GM12878 (cell line): ENCODE data around the gene HAGHL. TPM values are rescaled to one million over a fixed set of nuclear protein-coding genes. Genes with fewer than 3 reads are reported as not detected.

Experiments used
- ATAC-seq: fragments of 200-7000 bp; cut with Tn5 transposase; 3 replicates; pipeline ENCODE4 v1.9.1; 2020; ENCODE audit warnings: mild to moderate bottlenecking, moderate library complexity
- BruUV-seq: library from RNA; stranded (reverse); fragments of 400-500 nt; replicated peaks from 2 replicates; lab custom pipeline; 2021; lab: Mats Ljungman, UMichigan
- CTCF ChIA-PET: fragments of 300-600 bp; sonication (Branson Sonifier 250); formaldehyde crosslinking; extraction: SDS; loops from one replicate; lab custom pipeline; 2021; ENCODE audit warnings: inconsistent platforms; lab: Yijun Ruan, JAX
- POLR2A ChIA-PET: fragments of 350-600 bp; formaldehyde crosslinking; extraction: SDS; loops from one replicate; lab custom pipeline; 2021; ENCODE audit warnings: inconsistent platforms; lab: Charles Lee
- RAD21 ChIA-PET: fragments of 300-600 bp; sonication (Branson Sonifier 250); formaldehyde crosslinking; loops from one replicate; lab custom pipeline; 2023; ENCODE audit warnings: antibody characterized with exemption; ENCODE audit not compliant: unreplicated experiment; lab: Charles Lee
- SMC1A ChIA-PET: fragments of 300-600 bp; sonication (Branson Sonifier 250); formaldehyde crosslinking; loops from one replicate; lab custom pipeline; 2023; ENCODE audit not compliant: unreplicated experiment, uncharacterized antibody; lab: Charles Lee
- DNase-seq: peaks from one replicate; pipeline ENCODE4 v3.0.0-alpha.2; 2011; ENCODE audit warnings: low read depth, low spot score
- FAIRE-seq: peaks from 3 replicates; lab custom pipeline; 2011; peaks lifted over from hg19 to GRCh38; lab: Jason Lieb, UNC
- H2AFZ ChIP-seq: 2 replicates; pipeline ENCODE4 v1.6.0; 2011; ENCODE audit warnings: low read depth, low read length, control low read depth; ENCODE audit not compliant: control insufficient read depth
- H3K27ac ChIP-seq: 2 replicates; pipeline ENCODE4 v1.5.1; 2011; ENCODE audit warnings: control low read depth; ENCODE audit not compliant: control insufficient read depth, insufficient read depth
- H3K27me3 ChIP-seq, 2 experiments: replicated peaks in 1 of 2; 2 replicates each; pipeline versions ENCODE4 v1.6.0 to v1.6.1; 2011; ENCODE audit warnings: low read length in 1 of 2; ENCODE audit not compliant: control insufficient read depth in 2 of 2, insufficient read depth in 2 of 2
- H3K36me3 ChIP-seq, 2 experiments: 2 replicates each; pipeline ENCODE4 v1.5.1; 2011; ENCODE audit warnings: low read length in 1 of 2; ENCODE audit not compliant: control insufficient read depth in 2 of 2, insufficient read depth in 2 of 2
- H3K4me1 ChIP-seq: 2 replicates; pipeline ENCODE4 v1.6.1; 2011; ENCODE audit warnings: mild to moderate bottlenecking, low read length, moderate library complexity, mixed read lengths; ENCODE audit not compliant: control insufficient read depth, insufficient read depth
- H3K4me2 ChIP-seq: 2 replicates; pipeline ENCODE4 v1.6.0; 2011; ENCODE audit warnings: control low read depth; ENCODE audit not compliant: control insufficient read depth, insufficient read depth
- H3K4me3 ChIP-seq: fragments of 200-600 bp; sonication (generic); 2 replicates; pipeline ENCODE4 v1.5.1; 2016
- H3K79me2 ChIP-seq: 2 replicates; pipeline ENCODE4 v1.6.0; 2011; ENCODE audit warnings: low read length; ENCODE audit not compliant: control insufficient read depth, insufficient read depth
- H3K9ac ChIP-seq: 2 replicates; pipeline ENCODE4 v1.8.0; 2011; ENCODE audit warnings: low read length, control low read depth, mixed read lengths; ENCODE audit not compliant: control insufficient read depth, insufficient read depth
- H3K9me3 ChIP-seq: replicated peaks from 3 replicates; pipeline ENCODE4 v1.5.1; 2011; ENCODE audit warnings: mild to moderate bottlenecking, low read length; ENCODE audit not compliant: control insufficient read depth, insufficient read depth
- H4K20me1 ChIP-seq: 2 replicates; pipeline ENCODE4 v1.6.0; 2011; ENCODE audit not compliant: control insufficient read depth, insufficient read depth
- CTCF ChIP-seq, 3 experiments: IDR thresholded peaks in 2 of 3; conservative IDR thresholded peaks in 1 of 3; 2 replicates each; pipeline ENCODE4 v1.5.1; 2011; ENCODE audit warnings: low read depth in 3 of 3, low read length in 3 of 3, mild to moderate bottlenecking in 3 of 3, control low read depth in 2 of 3, moderate library complexity in 2 of 3, inconsistent platforms in 1 of 3, mixed read lengths in 1 of 3; ENCODE audit not compliant: control insufficient read depth in 2 of 3, insufficient read depth in 1 of 3; ENCODE audit errors: extremely low read depth in 1 of 3
- GATAD2B ChIP-seq: fragments of 450-650 bp; conservative IDR thresholded peaks from 2 replicates; pipeline ENCODE4 v1.6.1; 2017; ENCODE audit warnings: low read depth, mild to moderate bottlenecking, moderate library complexity
- IKZF1 ChIP-seq: fragments of 450-650 bp; conservative IDR thresholded peaks from 2 replicates; pipeline ENCODE4 v1.6.1; 2017; ENCODE audit warnings: antibody characterized with exemption, mild to moderate bottlenecking
- NBN ChIP-seq: fragments of 450-650 bp; IDR thresholded peaks from 2 replicates; pipeline ENCODE4 v1.6.1; 2016
- TAF1 ChIP-seq: IDR thresholded peaks from 2 replicates; pipeline ENCODE4 v1.6.1; 2011; ENCODE audit warnings: mild to moderate bottlenecking, low read depth, low read length, borderline replicate concordance
- WGBS: methylation state at CpG from one replicate; pipeline ENCODE4 v1.1.6; 2016; ENCODE audit warnings: low lambda C conversion rate; ENCODE audit not compliant: insufficient replicate concordance, insufficient coverage; ENCODE audit errors: missing lambda C conversion rate; 5-methylcytosine and 5-hydroxymethylcytosine counted together
- in situ Hi-C: fragments of 300-500 bp; cut with MboI; formaldehyde crosslinking; loops from 9 replicates; pipeline ENCODE4 v1.14.3; 2018; ENCODE audit warnings: mixed read lengths
- intact Hi-C: fragments of 100-400 bp; cut with micrococcal nuclease; formaldehyde crosslinking; loops from one replicate; pipeline ENCODE4 v1.14.2; 2022; ENCODE audit not compliant: unreplicated experiment
- polyA plus RNA-seq, 11 experiments: library from polyadenylated mRNA; depleted of rRNA in 4 of 11; unstranded in 6 of 11; stranded (reverse) in 5 of 11; fragments of >200 nt; fragmentation: Nextera tagmentation in 4 of 11; fragmentation: Illumina TruSeq in 1 of 11; extraction: Ambion mirVana in 4 of 11; extraction: Trizol in 1 of 11; gene quantifications; 1 replicate in 1 of 11; 2 replicates in 10 of 11; pipeline versions ENCODE4 v1.2.1 to v1.2.3, GENCODE V29; 2011 to 2016; ENCODE audit warnings: inconsistent platforms in 2 of 11, missing spikeins in 2 of 11, low read depth in 1 of 11
- total RNA-seq, 4 experiments: library from RNA; depleted of rRNA in 3 of 4; stranded (reverse); fragments of >200 nt in 3 of 4; fragmentation: Illumina TruSeq in 1 of 4; extraction: Trizol in 1 of 4; gene quantifications; 2 replicates each; pipeline versions ENCODE4 v1.2.1 to v1.2.3, GENCODE V29; 2013 to 2021
- TF ChIP-seq, protein P1 (sequence below): fragments of 450-650 bp; formaldehyde crosslinking; IDR thresholded peaks from 2 replicates; pipeline ENCODE4 v1.4.0; 2020; ENCODE audit warnings: mild to moderate bottlenecking, moderate library complexity

The HAGHL gene
- total and polyA plus RNA-seq, 10 of the 15 experiments (the other 5 are each of a cell fraction or from before 2014, with no cell fraction given) = 0.23 to 44.6 (median 16.4) TPM

- TF ChIP-seq TAF1 (no peak), GATAD2B (no peak), NBN (no peak)
- TF ChIP-seq, protein P1, sequence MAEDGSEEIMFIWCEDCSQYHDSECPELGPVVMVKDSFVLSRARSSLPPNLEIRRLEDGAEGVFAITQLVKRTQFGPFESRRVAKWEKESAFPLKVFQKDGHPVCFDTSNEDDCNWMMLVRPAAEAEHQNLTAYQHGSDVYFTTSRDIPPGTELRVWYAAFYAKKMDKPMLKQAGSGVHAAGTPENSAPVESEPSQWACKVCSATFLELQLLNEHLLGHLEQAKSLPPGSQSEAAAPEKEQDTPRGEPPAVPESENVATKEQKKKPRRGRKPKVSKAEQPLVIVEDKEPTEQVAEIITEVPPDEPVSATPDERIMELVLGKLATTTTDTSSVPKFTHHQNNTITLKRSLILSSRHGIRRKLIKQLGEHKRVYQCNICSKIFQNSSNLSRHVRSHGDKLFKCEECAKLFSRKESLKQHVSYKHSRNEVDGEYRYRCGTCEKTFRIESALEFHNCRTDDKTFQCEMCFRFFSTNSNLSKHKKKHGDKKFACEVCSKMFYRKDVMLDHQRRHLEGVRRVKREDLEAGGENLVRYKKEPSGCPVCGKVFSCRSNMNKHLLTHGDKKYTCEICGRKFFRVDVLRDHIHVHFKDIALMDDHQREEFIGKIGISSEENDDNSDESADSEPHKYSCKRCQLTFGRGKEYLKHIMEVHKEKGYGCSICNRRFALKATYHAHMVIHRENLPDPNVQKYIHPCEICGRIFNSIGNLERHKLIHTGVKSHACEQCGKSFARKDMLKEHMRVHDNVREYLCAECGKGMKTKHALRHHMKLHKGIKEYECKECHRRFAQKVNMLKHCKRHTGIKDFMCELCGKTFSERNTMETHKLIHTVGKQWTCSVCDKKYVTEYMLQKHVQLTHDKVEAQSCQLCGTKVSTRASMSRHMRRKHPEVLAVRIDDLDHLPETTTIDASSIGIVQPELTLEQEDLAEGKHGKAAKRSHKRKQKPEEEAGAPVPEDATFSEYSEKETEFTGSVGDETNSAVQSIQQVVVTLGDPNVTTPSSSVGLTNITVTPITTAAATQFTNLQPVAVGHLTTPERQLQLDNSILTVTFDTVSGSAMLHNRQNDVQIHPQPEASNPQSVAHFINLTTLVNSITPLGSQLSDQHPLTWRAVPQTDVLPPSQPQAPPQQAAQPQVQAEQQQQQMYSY (CRISPR knock-in tag) = no peak
- TF ChIP-seq, all 136 proteins: peak for 0
Measured at GRCh38 chr16:732332-732731, 5.4 kb downstream of the HAGHL start (continued).

GRCh38 chr16:732936-733335 lies 6.0 kb downstream of the HAGHL start:
- Histone ChIP-seq H3K36me3 (peaks cover 7 to 9% of the 10 kb centered on the region in 2 experiments; a peak in 3 of 4 replicates), H3K9ac (no peak overlapping the region), H4K20me1 (no peaks in the 10 kb centered on the region), H3K4me1 (peaks cover 37% of the 10 kb centered on the region), H3K4me3 (no peak overlapping the region), H2AFZ (no peak overlapping the region), H3K27me3 (no peaks in the 10 kb centered on the region)
- ATAC-seq (no peak), FAIRE-seq (no peak), DNase-seq (no peak)
- 84% methylated on average over 13 of the region's 13 CpGs for WGBS
- CTCF ChIA-PET = interaction anchor here (1.3 kb wide), 1 partner anchor 13 kb away, joined by 4 read pairs; the partner anchor contains the start of gene ANTKMT
- BruUV-seq = no TSS peak
- RAD21 ChIA-PET = no interaction called here
- SMC1A ChIA-PET = interaction anchor here (1.2 kb wide), 1 partner anchor 17 kb away, joined by 3 read pairs; no protein-coding TSS in a partner anchor
- in situ Hi-C loops (no loop called here), intact Hi-C loops (no loop called here)
- TF ChIP-seq IKZF1 (no peak), CTCF (IDR thresholded peaks at IDR 0.05 in 2 of 3, conservative IDR thresholded peaks at IDR 0.05 in 1 of 3; ENCODE audit: control insufficient read depth in 2 of 3, extremely low read depth in 1 of 3, insufficient read depth in 1 of 3, low read depth in 3 of 3, low read length in 3 of 3) (peak in 2 of 3 experiments; percentile 8 to 20; a peak in 1 of 6 replicates)
- TF ChIP-seq, all 136 proteins: peak for 1
- no peaks in the 10 kb centered on the region for H3K9me3 ChIP-seq
- no peak overlapping the region for H3K4me2 ChIP-seq
- peaks cover 2% of the 10 kb centered on the region for H3K79me2 ChIP-seq
- H3K27ac ChIP-seq = no peak overlapping the region
- POLR2A ChIA-PET = no interaction called here
